HCT116 (cell line): ENCODE results near the gene PDE7B. TPM values are rescaled to one million over a fixed set of nuclear protein-coding genes. Genes with fewer than 3 reads are reported as not detected.

ENCODE experiments used
- ATAC-seq: fragments of 200-7000 bp; cut with Tn5 transposase; 2 replicates; pipeline ENCODE4 v1.9.1; 2020; ENCODE audit warnings: mild to moderate bottlenecking, moderate library complexity
- BruUV-seq: library from RNA; stranded (reverse); fragments of 400-500 nt; replicated peaks from 2 replicates; lab custom pipeline; 2021; lab: Mats Ljungman, UMichigan
- CTCF ChIA-PET: fragments of 300-600 bp; sonication (Branson Sonifier 250); formaldehyde crosslinking; loops from one replicate; lab custom pipeline; 2021; ENCODE audit warnings: antibody characterized with exemption; lab: Charles Lee
- POLR2A ChIA-PET: fragments of 300-600, 350-600 bp; sonication (Branson Sonifier 250); formaldehyde crosslinking; loops from one replicate; lab custom pipeline; 2021; ENCODE audit warnings: antibody characterized with exemption; lab: Charles Lee
- RAD21 ChIA-PET, 2 experiments: fragments of 300-600 bp; sonication (Branson Sonifier 250); formaldehyde crosslinking; loops; one replicate each; lab custom pipeline; 2023; ENCODE audit warnings: low total read pairs in 2 of 2; ENCODE audit not compliant: uncharacterized antibody in 2 of 2, unreplicated experiment in 2 of 2, low non-redundant PET in 1 of 2; lab: Charles Lee
- DNase-seq: peaks from one replicate; pipeline ENCODE4 v3.0.0-alpha.2; 2010; ENCODE audit warnings: low read depth, low spot score
- H2AFZ ChIP-seq: fragments of 200-600 bp; shearing (Covaris generic), sonication (generic); 2 replicates; pipeline ENCODE4 v1.6.1; 2017; ENCODE audit warnings: low read depth, mixed run types, mixed read lengths, antibody characterized with exemption, low read length; ENCODE audit not compliant: poor library complexity, severe bottlenecking
- H3K27ac ChIP-seq: 2 replicates; pipeline ENCODE4 v1.5.1; 2012; ENCODE audit warnings: low read depth, low read length
- H3K27me3 ChIP-seq: fragments of 200-600 bp; sonication (generic); 2 replicates; pipeline ENCODE4 v1.6.1; 2016; ENCODE audit warnings: mixed run types, low read length, mixed read lengths; ENCODE audit not compliant: insufficient read depth
- H3K36me3 ChIP-seq, 2 experiments: fragments of 200-500 bp in 1 of 2; fragments of 200-600 bp in 1 of 2; sonication (Bioruptor generic) in 1 of 2; sonication (generic) in 1 of 2; 2 replicates each; pipeline versions ENCODE4 v1.5.1 to v1.6.1; 2014 to 2016; ENCODE audit warnings: low read length in 2 of 2, inconsistent platforms in 1 of 2, mixed read lengths in 1 of 2, mixed run types in 1 of 2; ENCODE audit not compliant: insufficient read depth in 2 of 2, control insufficient read depth in 1 of 2
- H3K4me1 ChIP-seq, 2 experiments: fragments of 200-600 bp in 1 of 2; sonication (generic) in 1 of 2; 2 replicates each; pipeline versions ENCODE4 v1.5.1 to v1.6.1; 2012 to 2017; ENCODE audit warnings: low read length in 2 of 2, inconsistent platforms in 1 of 2, mild to moderate bottlenecking in 1 of 2, mixed read lengths in 1 of 2, mixed run types in 1 of 2, moderate library complexity in 1 of 2; ENCODE audit not compliant: insufficient read depth in 2 of 2, control insufficient read depth in 1 of 2
- H3K4me2 ChIP-seq: fragments of 200-600 bp; sonication (generic); 2 replicates; pipeline ENCODE4 v1.6.1; 2017; ENCODE audit warnings: mixed run types, low read length, mixed read lengths
- H3K4me3 ChIP-seq, 2 experiments: fragments of 200-600 bp in 1 of 2; sonication (generic) in 1 of 2; replicated peaks in 1 of 2; 2 replicates each; pipeline ENCODE4 v1.5.1; 2011 to 2016; ENCODE audit warnings: low read length in 2 of 2, control low read depth in 1 of 2, low read depth in 1 of 2, mild to moderate bottlenecking in 1 of 2, mixed read lengths in 1 of 2, mixed run types in 1 of 2
- H3K79me2 ChIP-seq: fragments of 200-600 bp; sonication (generic); 2 replicates; pipeline ENCODE4 v1.6.1; 2017; ENCODE audit warnings: mild to moderate bottlenecking, mixed run types, low read length, moderate library complexity, mixed read lengths; ENCODE audit not compliant: insufficient read depth
- H3K9ac ChIP-seq: fragments of 200-600 bp; sonication (generic); 2 replicates; pipeline ENCODE4 v1.6.1; 2016; ENCODE audit warnings: low read length, mixed read lengths
- H3K9me2 ChIP-seq: fragments of 200-600 bp; sonication (generic), shearing (Covaris generic); 2 replicates; pipeline ENCODE4 v1.6.1; 2017; ENCODE audit warnings: mixed run types, mild to moderate bottlenecking, moderate library complexity; ENCODE audit not compliant: insufficient read depth
- H3K9me3 ChIP-seq, 2 experiments: fragments of 200-500 bp in 1 of 2; fragments of 200-600 bp in 1 of 2; sonication (Bioruptor generic) in 1 of 2; sonication (generic) in 1 of 2; 2 replicates each; pipeline ENCODE4 v1.6.1; 2014 to 2017; ENCODE audit warnings: low read length in 2 of 2, mixed read lengths in 2 of 2, inconsistent platforms in 1 of 2, low read depth in 1 of 2, mild to moderate bottlenecking in 1 of 2, mixed run types in 1 of 2, moderate library complexity in 1 of 2; ENCODE audit not compliant: control insufficient read depth in 1 of 2, insufficient read depth in 1 of 2
- H4K20me1 ChIP-seq: fragments of 200-600 bp; sonication (generic), shearing (Covaris generic); 2 replicates; pipeline ENCODE4 v1.6.1; 2017; ENCODE audit warnings: mixed run types, mild to moderate bottlenecking, moderate library complexity; ENCODE audit not compliant: insufficient read depth
- ATF3 ChIP-seq: IDR thresholded peaks from 2 replicates; pipeline ENCODE4 v1.6.1; 2012
- CEBPB ChIP-seq: IDR thresholded peaks from 2 replicates; pipeline ENCODE4 v1.6.1; 2012; ENCODE audit warnings: low read depth
- CTCF ChIP-seq, 3 experiments: fragments of 200-600 bp in 1 of 3; sonication (generic) in 1 of 3; IDR thresholded peaks in 2 of 3; conservative IDR thresholded peaks in 1 of 3; 2 replicates each; pipeline ENCODE4 v1.5.1; 2012 to 2017; ENCODE audit warnings: low read depth in 2 of 3, low read length in 2 of 3, antibody characterized with exemption in 1 of 3, borderline replicate concordance in 1 of 3, control low read depth in 1 of 3, mild to moderate bottlenecking in 1 of 3, mixed read lengths in 1 of 3, mixed run types in 1 of 3, moderate library complexity in 1 of 3; ENCODE audit not compliant: insufficient read depth in 1 of 3
- EGR1 ChIP-seq: IDR thresholded peaks from 2 replicates; pipeline ENCODE4 v1.6.1; 2012; ENCODE audit warnings: low read depth
- ELF1 ChIP-seq: IDR thresholded peaks from 2 replicates; pipeline ENCODE4 v1.6.1; 2012; ENCODE audit warnings: low read depth, borderline replicate concordance
- EZH2 ChIP-seq: fragments of 200-600 bp; sonication (generic); IDR thresholded peaks from 2 replicates; pipeline ENCODE4 v1.6.1; 2017; ENCODE audit warnings: antibody characterized with exemption, mixed run types
- EZH2phosphoT487 ChIP-seq: fragments of 200-600 bp; IDR thresholded peaks from 2 replicates; pipeline ENCODE4 v1.6.1; 2018; ENCODE audit warnings: antibody characterized with exemption, borderline replicate concordance
- FOSL1 ChIP-seq: IDR thresholded peaks from 2 replicates; pipeline ENCODE4 v1.6.1; 2012; ENCODE audit warnings: low read depth
- JUND ChIP-seq: IDR thresholded peaks from 2 replicates; pipeline ENCODE4 v1.6.1; 2012
- MAX ChIP-seq: IDR thresholded peaks from 2 replicates; pipeline ENCODE4 v1.6.1; 2012
- POLR2A ChIP-seq: IDR thresholded peaks from 2 replicates; pipeline ENCODE4 v1.7.0; 2011; ENCODE audit warnings: borderline replicate concordance; ENCODE audit not compliant: insufficient read depth, insufficient read length; ENCODE audit errors: extremely low read depth
- REST ChIP-seq: IDR thresholded peaks from 2 replicates; pipeline ENCODE4 v1.6.1; 2012; ENCODE audit warnings: low read depth
- SIN3A ChIP-seq: IDR thresholded peaks from 2 replicates; pipeline ENCODE4 v1.6.1; 2012; ENCODE audit warnings: low read depth
- SP1 ChIP-seq: IDR thresholded peaks from 2 replicates; pipeline ENCODE4 v1.6.1; 2012; ENCODE audit warnings: low read depth
- SRF ChIP-seq: IDR thresholded peaks from 2 replicates; pipeline ENCODE4 v1.6.1; 2012; ENCODE audit warnings: low read depth
- TCF7L2 ChIP-seq: IDR thresholded peaks from 2 replicates; pipeline ENCODE4 v1.7.0; 2011; ENCODE audit warnings: borderline replicate concordance, inconsistent platforms; ENCODE audit not compliant: insufficient read depth, insufficient read length; ENCODE audit errors: extremely low read depth
- YY1 ChIP-seq: IDR thresholded peaks from 2 replicates; pipeline ENCODE4 v1.6.1; 2011; ENCODE audit warnings: low read length, low read depth, moderate library complexity, mild to moderate bottlenecking; ENCODE audit not compliant: insufficient replicate concordance; ENCODE audit errors: extremely low read depth
- ZBTB33 ChIP-seq: IDR thresholded peaks from 2 replicates; pipeline ENCODE4 v1.6.1; 2011; ENCODE audit warnings: mild to moderate bottlenecking, low read length, moderate library complexity; ENCODE audit not compliant: insufficient replicate concordance; ENCODE audit errors: extremely low read depth
- ZFX ChIP-seq: fragments of 450-650 bp; IDR thresholded peaks from 2 replicates; pipeline ENCODE4 v1.6.1; 2017
- intact Hi-C: fragments of 100-400 bp; cut with micrococcal nuclease; formaldehyde crosslinking; loops from 2 replicates; pipeline ENCODE4 v1.10.0; 2022
- total RNA-seq: library from RNA; stranded (reverse); gene quantifications from one replicate; pipeline ENCODE4 v1.2.1, GENCODE V29; 2021; ENCODE audit not compliant: unreplicated experiment

The PDE7B gene
- total RNA-seq, 1 experiment from 2014 or later, result 0.61 TPM

- no TSS peak for BruUV-seq
- Histone ChIP-seq H3K4me2 (no peak overlapping the region), H2AFZ (no peak overlapping the region), H3K9ac (no peak overlapping the region), H3K27ac (no peak overlapping the region), H3K9me2 (no peaks in the 10 kb centered on the region), H4K20me1 (no peaks in the 10 kb centered on the region), H3K79me2 (no peaks in the 10 kb centered on the region), H3K36me3 (no peaks in the 10 kb centered on the region), H3K27me3 (no peaks in the 10 kb centered on the region), H3K9me3 (no peaks in the 10 kb centered on the region), H3K4me3 (no peak overlapping the region), H3K4me1 (no peaks in the 10 kb centered on the region)
- DNase-seq (no peak), ATAC-seq (no peak)
- RAD21 ChIA-PET, result no interaction called here
- POLR2A ChIA-PET, result no interaction called here
- TF ChIP-seq CTCF (IDR thresholded peaks at IDR 0.05 in 2 of 3, conservative IDR thresholded peaks at IDR 0.05 in 1 of 3; ENCODE audit: borderline replicate concordance in 1 of 3, insufficient read depth in 1 of 3, low read depth in 2 of 3, low read length in 2 of 3) (no peak), REST (no peak), CEBPB (no peak), SP1 (no peak), ATF3 (no peak), FOSL1 (no peak), ELF1 (no peak), TCF7L2 (no peak), JUND (no peak), SIN3A (no peak), MAX (no peak), ZFX (no peak), ZBTB33 (no peak), EZH2phosphoT487 (no peak), YY1 (no peak), EGR1 (no peak), POLR2A (no peak), SRF (no peak), EZH2 (no peak)
- CTCF ChIA-PET, result no interaction called here
- intact Hi-C loops, result no loop called here
These were observed 39.4 kb downstream of the PDE7B start for GRCh38 chr6:135890876-135891275.
